H1 (cell line): ENCODE measurements around the gene NRXN3. TPM values are rescaled to one million over a fixed set of nuclear protein-coding genes. Genes with fewer than 3 reads are reported as not detected.

Experiments
- CTCF ChIA-PET: fragments of 300-600 bp; sonication (Branson Sonifier 250); formaldehyde crosslinking; loops from one replicate; lab custom pipeline; 2021; ENCODE audit not compliant: partially characterized antibody; lab: Charles Lee
- POLR2A ChIA-PET: fragments of 300-600 bp; sonication (Branson Sonifier 250); formaldehyde crosslinking; loops from one replicate; lab custom pipeline; 2021; ENCODE audit warnings: inconsistent platforms; ENCODE audit not compliant: partially characterized antibody; lab: Charles Lee
- DNase-seq, 2 experiments: peaks; one replicate each; pipeline versions ENCODE4 v3.0.0 to v3.0.0-alpha.2; 2010 to 2022; ENCODE audit warnings: low spot score in 2 of 2, low read depth in 1 of 2, mixed read lengths in 1 of 2
- FAIRE-seq: peaks from 2 replicates; lab custom pipeline; 2011; peaks lifted over from hg19 to GRCh38; lab: Jason Lieb, UNC
- H2AFZ ChIP-seq: 2 replicates; pipeline ENCODE4 v1.8.1; 2012; ENCODE audit warnings: low read length, inconsistent platforms
- H2AK5ac ChIP-seq: 2 replicates; pipeline ENCODE4 v1.6.1; 2013; ENCODE audit warnings: low read depth, low read length
- H2BK120ac ChIP-seq: replicated peaks from 2 replicates; pipeline ENCODE3; 2013; ENCODE audit warnings: low read depth, low read length, inconsistent platforms
- H2BK12ac ChIP-seq: 2 replicates; pipeline ENCODE4 v1.6.1; 2013; ENCODE audit warnings: low read depth, low read length
- H2BK15ac ChIP-seq: 2 replicates; pipeline ENCODE4 v1.6.1; 2013; ENCODE audit warnings: low read length
- H2BK20ac ChIP-seq: 2 replicates; pipeline ENCODE4 v1.6.1; 2013; ENCODE audit warnings: low read length
- H2BK5ac ChIP-seq: 2 replicates; pipeline ENCODE4 v1.6.1; 2013; ENCODE audit warnings: low read depth, low read length
- H3K14ac ChIP-seq: 2 replicates; pipeline ENCODE4 v1.6.1; 2013; ENCODE audit warnings: inconsistent platforms; ENCODE audit not compliant: insufficient read length
- H3K18ac ChIP-seq: 2 replicates; pipeline ENCODE4 v1.6.1; 2013; ENCODE audit warnings: low read length; ENCODE audit errors: extremely low read depth
- H3K23ac ChIP-seq: 2 replicates; pipeline ENCODE4 v1.6.1; 2013; ENCODE audit warnings: inconsistent platforms; ENCODE audit not compliant: insufficient read length
- H3K23me2 ChIP-seq: 2 replicates; pipeline ENCODE4 v1.6.1; 2013; ENCODE audit warnings: low read depth, low read length
- H3K27ac ChIP-seq: 2 replicates; pipeline ENCODE4 v1.6.1; 2011; ENCODE audit warnings: low read depth, low read length, inconsistent platforms
- H3K27me3 ChIP-seq, 4 experiments: replicated peaks in 1 of 4; 1 replicate in 1 of 4; 2 replicates in 3 of 4; pipeline versions ENCODE4 v1.6.1 to v1.8.1; 2011 to 2013; ENCODE audit warnings: low read length in 3 of 4, mild to moderate bottlenecking in 3 of 4, inconsistent platforms in 2 of 4, mixed read lengths in 2 of 4, moderate library complexity in 1 of 4; ENCODE audit not compliant: control insufficient read depth in 3 of 4, insufficient read depth in 3 of 4; ENCODE audit errors: extremely low read depth in 1 of 4
- H3K36me3 ChIP-seq, 4 experiments: 2 replicates each; pipeline versions ENCODE4 v1.6.1 to v1.8.1; 2011 to 2013; ENCODE audit warnings: mild to moderate bottlenecking in 4 of 4, low read length in 3 of 4, moderate library complexity in 2 of 4, control low read depth in 1 of 4, inconsistent platforms in 1 of 4; ENCODE audit not compliant: insufficient read depth in 4 of 4, control insufficient read depth in 2 of 4
- H3K4ac ChIP-seq: replicated peaks from 2 replicates; pipeline ENCODE3; 2013; ENCODE audit warnings: low read length, low read depth, mixed read lengths, inconsistent platforms; ENCODE audit not compliant: insufficient read length
- H3K4me1 ChIP-seq, 4 experiments: replicated peaks in 1 of 4; 1 replicate in 1 of 4; 2 replicates in 3 of 4; pipeline versions ENCODE4 v1.6.1 to v1.8.1; 2011 to 2013; ENCODE audit warnings: low read length in 3 of 4, inconsistent platforms in 2 of 4, mixed read lengths in 1 of 4; ENCODE audit not compliant: insufficient read depth in 4 of 4, control insufficient read depth in 3 of 4
- H3K4me2 ChIP-seq, 2 experiments: 2 replicates each; pipeline versions ENCODE4 v1.6.1 to v1.8.1; 2011 to 2013; ENCODE audit warnings: low read depth in 2 of 2, low read length in 2 of 2, control low read depth in 1 of 2, inconsistent platforms in 1 of 2, mild to moderate bottlenecking in 1 of 2; ENCODE audit not compliant: insufficient read depth in 1 of 2
- H3K4me3 ChIP-seq, 4 experiments: fragments of 200-600, 300-600 bp in 1 of 4; sonication (generic), shearing (Covaris generic), sonication (Bioruptor Twin) in 1 of 4; 2 replicates each; pipeline versions ENCODE4 v1.5.1 to v1.8.1; 2011 to 2016; ENCODE audit warnings: low read length in 4 of 4, low read depth in 3 of 4, control low read depth in 2 of 4, inconsistent platforms in 2 of 4, mild to moderate bottlenecking in 2 of 4, mixed read lengths in 1 of 4, moderate library complexity in 1 of 4; ENCODE audit not compliant: insufficient read depth in 2 of 4; ENCODE audit errors: extremely low read depth in 1 of 4
- H3K56ac ChIP-seq: replicated peaks from 2 replicates; pipeline ENCODE3; 2013; ENCODE audit warnings: low read depth, mild to moderate bottlenecking, mixed read lengths, low read length, inconsistent platforms; ENCODE audit not compliant: insufficient read length
- H3K79me1 ChIP-seq: 2 replicates; pipeline ENCODE4 v1.6.1; 2013; ENCODE audit warnings: low read depth, low read length, control low read depth
- H3K79me2 ChIP-seq, 2 experiments: 2 replicates each; pipeline versions ENCODE4 v1.6.1 to v1.8.1; 2012 to 2013; ENCODE audit warnings: low read length in 2 of 2, mild to moderate bottlenecking in 2 of 2, inconsistent platforms in 1 of 2; ENCODE audit not compliant: insufficient read depth in 2 of 2, control insufficient read depth in 1 of 2
- H3K9ac ChIP-seq, 4 experiments: replicated peaks in 1 of 4; 1 replicate in 1 of 4; 2 replicates in 3 of 4; pipeline versions ENCODE4 v1.6.1 to v1.8.1; 2011 to 2013; ENCODE audit warnings: low read depth in 3 of 4, low read length in 3 of 4, control low read depth in 2 of 4, mild to moderate bottlenecking in 2 of 4, moderate library complexity in 2 of 4, inconsistent platforms in 1 of 4; ENCODE audit errors: extremely low read depth in 1 of 4
- H3K9me3 ChIP-seq, 2 experiments: 2 replicates each; pipeline versions ENCODE4 v1.6.1 to v1.8.1; 2012 to 2013; ENCODE audit warnings: mild to moderate bottlenecking in 2 of 2, moderate library complexity in 2 of 2, control low read depth in 1 of 2, inconsistent platforms in 1 of 2, low read depth in 1 of 2, low read length in 1 of 2, mixed read lengths in 1 of 2; ENCODE audit not compliant: insufficient read depth in 2 of 2
- H4K20me1 ChIP-seq, 2 experiments: replicated peaks in 1 of 2; 2 replicates each; pipeline versions ENCODE3 to v1.8.1; 2011 to 2013; ENCODE audit warnings: inconsistent platforms in 2 of 2, low read length in 2 of 2, mild to moderate bottlenecking in 1 of 2; ENCODE audit not compliant: insufficient read depth in 2 of 2, control insufficient read depth in 1 of 2
- H4K5ac ChIP-seq: 2 replicates; pipeline ENCODE4 v1.6.1; 2013; ENCODE audit warnings: low read length, low read depth, mixed read lengths, inconsistent platforms; ENCODE audit not compliant: insufficient read length
- H4K8ac ChIP-seq: 2 replicates; pipeline ENCODE4 v1.8.0; 2013; ENCODE audit warnings: mild to moderate bottlenecking, moderate library complexity, low read length, inconsistent platforms; ENCODE audit not compliant: insufficient read depth; ENCODE audit errors: extremely low read depth
- H4K91ac ChIP-seq: replicated peaks from 2 replicates; pipeline ENCODE3; 2013; ENCODE audit warnings: low read length, mixed read lengths, inconsistent platforms; ENCODE audit not compliant: insufficient read length
- BACH1 ChIP-seq: IDR thresholded peaks from 2 replicates; pipeline ENCODE4 v1.6.1; 2012; ENCODE audit warnings: low read length, improper control_type of control experiment
- BCL11A ChIP-seq, 2 experiments: IDR thresholded peaks; one replicate each; pipeline ENCODE4 v1.6.1; 2011; ENCODE audit warnings: low read depth in 2 of 2, low read length in 2 of 2, mild to moderate bottlenecking in 2 of 2
- BRCA1 ChIP-seq: IDR thresholded peaks from 2 replicates; pipeline ENCODE4 v1.6.1; 2012; ENCODE audit warnings: low read depth, low read length, improper control_type of control experiment
- CHD1 ChIP-seq: IDR thresholded peaks from 2 replicates; pipeline ENCODE4 v1.6.1; 2012; ENCODE audit warnings: low read depth, low read length, improper control_type of control experiment
- JUN ChIP-seq: IDR thresholded peaks from 2 replicates; pipeline ENCODE4 v1.6.1; 2011; ENCODE audit warnings: low read depth, mild to moderate bottlenecking, improper control_type of control experiment, low read length
- NANOG ChIP-seq: IDR thresholded peaks from 2 replicates; pipeline ENCODE4 v1.6.1; 2011; ENCODE audit warnings: low read length, low read depth, mild to moderate bottlenecking, inconsistent platforms; ENCODE audit not compliant: insufficient read depth, poor library complexity, severe bottlenecking
- RFX5 ChIP-seq: IDR thresholded peaks from 2 replicates; pipeline ENCODE4 v1.6.1; 2011; ENCODE audit warnings: low read depth, low read length, improper control_type of control experiment, borderline replicate concordance
- SP1 ChIP-seq: IDR thresholded peaks from 2 replicates; pipeline ENCODE4 v1.6.1; 2011; ENCODE audit warnings: low read depth, low read length
- SP4 ChIP-seq: IDR thresholded peaks from 2 replicates; pipeline ENCODE4 v1.6.1; 2012; ENCODE audit warnings: low read length, inconsistent platforms
- TAF7 ChIP-seq: optimal IDR thresholded peaks from 2 replicates; pipeline ENCODE3; 2011; ENCODE audit warnings: low read depth, mild to moderate bottlenecking, inconsistent platforms, low read length, moderate library complexity, borderline replicate concordance
- WGBS, 2 experiments: shearing (Covaris generic) in 1 of 2; methylation state at CpG; one replicate each; pipeline versions ENCODE4 v1.1.6 to v1.1.7; 2013 to 2015; ENCODE audit warnings: low lambda C conversion rate in 2 of 2, mixed read lengths in 2 of 2, inconsistent platforms in 1 of 2, low coverage in 1 of 2, missing lambda C conversion rate in 1 of 2; ENCODE audit not compliant: insufficient replicate concordance in 2 of 2, insufficient coverage in 1 of 2, insufficient read length in 1 of 2; ENCODE audit errors: extremely low coverage in 1 of 2, missing lambda C conversion rate in 1 of 2; 5-methylcytosine and 5-hydroxymethylcytosine counted together
- polyA plus RNA-seq, 7 experiments: library from polyadenylated mRNA; depleted of rRNA in 3 of 7; stranded (reverse) in 5 of 7; unstranded in 2 of 7; fragments of >200 nt in 5 of 7; fragments of 200-250 nt in 2 of 7; gene quantifications; 1 replicate in 5 of 7; 2 replicates in 1 of 7; 4 replicates in 1 of 7; pipeline versions ENCODE4 v1.2.1 to v1.2.3, GENCODE V29; 2011 to 2013; ENCODE audit warnings: missing spikeins in 2 of 7, mixed read lengths in 2 of 7
- total RNA-seq: library from RNA; stranded (reverse); fragmentation: NEBNext Ultra II Directional; extraction: Animal tissue kit (Norgen Biotek cat#: 25700); gene quantifications from 2 replicates; pipeline ENCODE4 v1.2.1, GENCODE V29; 2021
- TF ChIP-seq, protein P1 (sequence below): IDR thresholded peaks from 2 replicates; pipeline ENCODE4 v1.6.1; 2011; ENCODE audit warnings: low read length, improper control_type of control experiment

Gene NRXN3
- total and polyA plus RNA-seq, 2 of the 8 experiments (the other 6 are each of a cell fraction or from before 2014, with no cell fraction given): 2.6 to 4.1 TPM

DNA sequence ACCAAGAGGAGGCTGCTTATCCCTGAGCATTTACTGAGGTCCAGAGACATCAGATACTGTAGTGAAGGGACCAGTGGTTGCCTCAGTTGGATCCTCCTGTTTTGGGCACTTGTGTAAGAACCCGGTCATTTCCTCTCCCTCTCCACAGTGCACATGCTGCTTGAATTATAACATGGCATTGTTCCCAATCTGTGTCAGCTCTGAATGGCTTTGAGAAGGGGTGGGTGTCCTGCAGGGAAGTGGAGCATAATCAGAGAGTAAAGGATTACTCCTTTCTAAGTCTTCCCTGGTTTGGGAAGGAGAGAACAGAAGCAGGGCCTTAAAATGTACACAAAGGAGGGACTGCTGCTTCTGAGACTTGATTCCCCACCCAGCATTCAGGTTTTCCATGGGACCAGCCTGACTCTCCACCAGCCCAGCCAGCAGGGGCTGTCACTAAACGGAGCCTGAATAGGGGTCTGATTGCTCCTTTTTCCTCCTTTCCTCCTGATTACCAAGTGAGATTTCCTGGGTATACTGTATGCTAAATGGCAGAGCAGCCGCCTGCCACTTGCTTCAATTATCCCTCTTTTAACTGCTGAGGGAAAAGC lies 78.4 kb downstream of the NRXN3 start:
- H3K4me2 ChIP-seq: no peak overlapping the region
- DNase-seq: no peak

More for the DNA sequence above, 78.4 kb downstream of the NRXN3 start:
- 84% methylated on average over 3 of the region's 3 CpGs; no CpG with 5 or more reads in 1 of the 2 experiments for WGBS, 2 experiments
- no peak overlapping the region for H2BK12ac ChIP-seq
- H3K56ac ChIP-seq: no peak overlapping the region
- no peaks in the 10 kb centered on the region for H3K23me2 ChIP-seq
- H3K27ac ChIP-seq: no peak overlapping the region
- H2AFZ ChIP-seq: 0 out of 2 replicates have a peak overlapping the region, but pooled peaks have one; percentile 75
- no peak overlapping the region for H3K23ac ChIP-seq
- no peaks in the 10 kb centered on the region for H4K20me1 ChIP-seq
- H3K79me1 ChIP-seq: no peaks in the 10 kb centered on the region
- no peak overlapping the region for H4K91ac ChIP-seq
- H3K14ac ChIP-seq: no peak overlapping the region
- H3K9me3 ChIP-seq: no peaks in the 10 kb centered on the region
- no peaks in the 10 kb centered on the region for H3K36me3 ChIP-seq
- ChIA-PET CTCF (interaction anchor here (0.6 to 1.5 kb wide), 4 partner anchors 8 to 21 kb away, joined by 3 to 4 read pairs (median 3); no protein-coding TSS in a partner anchor), POLR2A (interaction anchor here (1.0 kb wide), 1 partner anchor 26 kb away, joined by 4 read pairs; no protein-coding TSS in a partner anchor)
- no peak overlapping the region for H4K5ac ChIP-seq
- no peaks in the 10 kb centered on the region for H3K79me2 ChIP-seq
- no peak overlapping the region for H4K8ac ChIP-seq
- H3K4ac ChIP-seq: no peak overlapping the region
- H3K27me3 ChIP-seq: no peaks in the 10 kb centered on the region; a peak in 1 of 7 replicates
- H2BK120ac ChIP-seq: no peak overlapping the region
- no peak overlapping the region for H3K18ac ChIP-seq
- no peak overlapping the region for H3K4me3 ChIP-seq
- no peak for FAIRE-seq
- H3K4me1 ChIP-seq: peaks cover 0 to 3% (median 0%) of the 10 kb centered on the region in 4 experiments; a peak in 1 of 7 replicates
- TF ChIP-seq BCL11A (IDR thresholded peaks at IDR 0.05; ENCODE audit: low read depth in 2 of 2, low read length in 2 of 2) (no peak), SP1 (no peak), JUN (no peak), SP4 (no peak), BRCA1 (no peak), CHD1 (no peak), RFX5 (no peak), NANOG (no peak), BACH1 (no peak), TAF7 (no peak)
- TF ChIP-seq, protein P1, sequence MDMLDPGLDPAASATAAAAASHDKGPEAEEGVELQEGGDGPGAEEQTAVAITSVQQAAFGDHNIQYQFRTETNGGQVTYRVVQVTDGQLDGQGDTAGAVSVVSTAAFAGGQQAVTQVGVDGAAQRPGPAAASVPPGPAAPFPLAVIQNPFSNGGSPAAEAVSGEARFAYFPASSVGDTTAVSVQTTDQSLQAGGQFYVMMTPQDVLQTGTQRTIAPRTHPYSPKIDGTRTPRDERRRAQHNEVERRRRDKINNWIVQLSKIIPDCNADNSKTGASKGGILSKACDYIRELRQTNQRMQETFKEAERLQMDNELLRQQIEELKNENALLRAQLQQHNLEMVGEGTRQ: no peak
- TF ChIP-seq, all 59 proteins: peak for 0
- Histone ChIP-seq H2BK5ac (no peak overlapping the region), H2BK15ac (no peak overlapping the region), H2BK20ac (no peak overlapping the region), H3K9ac (no peak overlapping the region), H2AK5ac (no peak overlapping the region)
